NB4 (cell line): Measurements from ENCODE around the gene NEK4.

Experiments
- TF ChIP-seq, protein P1 (sequence below): IDR thresholded peaks from one replicate; pipeline ENCODE4 v1.5.1; 2012; ENCODE audit warnings: low read depth, low read length
- TF ChIP-seq, protein P2 (sequence below): IDR thresholded peaks from 2 replicates; pipeline ENCODE4 v1.6.1; 2011; ENCODE audit warnings: low read depth, low read length

DNA sequence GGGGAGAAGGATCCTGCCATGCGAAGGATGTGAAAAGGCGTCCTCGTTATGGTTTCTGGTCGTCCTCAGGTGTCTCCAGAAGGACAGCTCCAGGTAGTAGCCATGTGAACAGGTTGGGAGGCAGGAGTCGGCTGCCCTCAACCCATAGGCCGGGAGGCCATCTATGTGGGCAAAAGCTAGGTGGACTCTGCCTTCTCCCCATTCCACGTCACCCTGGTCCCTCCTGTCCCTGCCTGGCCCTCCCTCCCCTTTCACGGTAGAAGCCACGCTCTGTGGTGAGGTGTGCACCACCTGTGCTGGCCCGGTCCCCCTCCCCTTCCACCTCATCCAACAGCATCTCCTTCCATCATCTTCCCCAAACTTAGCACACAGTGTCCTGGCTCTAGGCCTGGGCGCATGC lies 40.2 kb upstream of the NEK4 start:
- TF ChIP-seq, protein P1, sequence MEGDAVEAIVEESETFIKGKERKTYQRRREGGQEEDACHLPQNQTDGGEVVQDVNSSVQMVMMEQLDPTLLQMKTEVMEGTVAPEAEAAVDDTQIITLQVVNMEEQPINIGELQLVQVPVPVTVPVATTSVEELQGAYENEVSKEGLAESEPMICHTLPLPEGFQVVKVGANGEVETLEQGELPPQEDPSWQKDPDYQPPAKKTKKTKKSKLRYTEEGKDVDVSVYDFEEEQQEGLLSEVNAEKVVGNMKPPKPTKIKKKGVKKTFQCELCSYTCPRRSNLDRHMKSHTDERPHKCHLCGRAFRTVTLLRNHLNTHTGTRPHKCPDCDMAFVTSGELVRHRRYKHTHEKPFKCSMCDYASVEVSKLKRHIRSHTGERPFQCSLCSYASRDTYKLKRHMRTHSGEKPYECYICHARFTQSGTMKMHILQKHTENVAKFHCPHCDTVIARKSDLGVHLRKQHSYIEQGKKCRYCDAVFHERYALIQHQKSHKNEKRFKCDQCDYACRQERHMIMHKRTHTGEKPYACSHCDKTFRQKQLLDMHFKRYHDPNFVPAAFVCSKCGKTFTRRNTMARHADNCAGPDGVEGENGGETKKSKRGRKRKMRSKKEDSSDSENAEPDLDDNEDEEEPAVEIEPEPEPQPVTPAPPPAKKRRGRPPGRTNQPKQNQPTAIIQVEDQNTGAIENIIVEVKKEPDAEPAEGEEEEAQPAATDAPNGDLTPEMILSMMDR, result no peak
- TF ChIP-seq, protein P2, sequence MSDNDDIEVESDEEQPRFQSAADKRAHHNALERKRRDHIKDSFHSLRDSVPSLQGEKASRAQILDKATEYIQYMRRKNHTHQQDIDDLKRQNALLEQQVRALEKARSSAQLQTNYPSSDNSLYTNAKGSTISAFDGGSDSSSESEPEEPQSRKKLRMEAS, result no peak
